Aorta (tissue), 5 donors: ENCODE measurements around the gene FKBP7. TPM values are rescaled to one million over a fixed set of nuclear protein-coding genes. Genes with fewer than 3 reads are reported as not detected.
A peak's percentile ranks its signal among the peaks of the same experiment; 100 is the strongest.

ENCODE experiments used
- ATAC-seq: fragments of 200-7000 bp; cut with Tn5 transposase; one replicate; pipeline ENCODE4 v1.9.1; 2022; ENCODE audit warnings: moderate library complexity; ENCODE audit not compliant: low FRiP score
- DNase-seq, 2 donors: peaks; one replicate each; pipeline ENCODE4 v3.0.0-alpha.2; 2020
- H3K27ac ChIP-seq, 2 donors: one replicate each; pipeline ENCODE4 v1.5.1; 2013; ENCODE audit warnings: low read length in 2 of 2, mild to moderate bottlenecking in 2 of 2, moderate library complexity in 2 of 2, control low read depth in 1 of 2, inconsistent platforms in 1 of 2, low read depth in 1 of 2
- H3K27me3 ChIP-seq, 2 donors: one replicate each; pipeline ENCODE4 v1.6.1; 2013; ENCODE audit warnings: control low read depth in 1 of 2, low read length in 1 of 2, mild to moderate bottlenecking in 1 of 2, moderate library complexity in 1 of 2; ENCODE audit not compliant: insufficient read depth in 2 of 2, control insufficient read depth in 1 of 2
- H3K36me3 ChIP-seq, 2 donors: one replicate each; pipeline ENCODE4 v1.6.1; 2013; ENCODE audit warnings: control low read depth in 1 of 2, low read length in 1 of 2, mild to moderate bottlenecking in 1 of 2; ENCODE audit not compliant: insufficient read depth in 2 of 2, control insufficient read depth in 1 of 2
- H3K4me1 ChIP-seq, 2 donors: one replicate each; pipeline ENCODE4 v1.6.1; 2013; ENCODE audit warnings: low read length in 2 of 2, control low read depth in 1 of 2, mild to moderate bottlenecking in 1 of 2, moderate library complexity in 1 of 2; ENCODE audit not compliant: insufficient read depth in 2 of 2, control insufficient read depth in 1 of 2
- H3K4me3 ChIP-seq, 2 donors: one replicate each; pipeline ENCODE4 v1.5.1; 2013; ENCODE audit warnings: low read length in 2 of 2, control low read depth in 1 of 2, mild to moderate bottlenecking in 1 of 2
- H3K9me3 ChIP-seq: one replicate; pipeline ENCODE4 v1.6.1; 2013; ENCODE audit warnings: mild to moderate bottlenecking, low read length; ENCODE audit not compliant: control insufficient read depth
- WGBS, 2 donors: extraction: QIAGEN DNeasy Blood & Tissue Kit; methylation state at CpG; one replicate each; pipeline ENCODE4 v1.1.7; 2013; 5-methylcytosine and 5-hydroxymethylcytosine counted together
- intact Hi-C, 2 donors: fragments of 100-400 bp; cut with DNase I; formaldehyde crosslinking; loops; one replicate each; pipeline versions ENCODE4 v1.14.2 to v1.15.0; 2022
- polyA plus RNA-seq, 2 donors: library from polyadenylated mRNA; stranded (reverse); fragments of 200-250 nt; gene quantifications; one replicate each; pipeline ENCODE4 v1.2.3, GENCODE V29; 2013
- total RNA-seq, 2 donors: library from RNA; stranded (reverse); fragmentation: NEBNext Ultra II Directional; extraction: Animal tissue kit (Norgen Biotek cat#: 25700); gene quantifications; one replicate each; pipeline ENCODE4 v1.2.1, GENCODE V29; 2021
- donor health status: healthy with polysubstance abuse.
- donor health status: Bipolar disorder and iron deficiency.
- donor health status: DM: no; HTN: no; CAD: no.
- donor health status: DM: no; HTN: no; CAD: no.
- donor health status: DM: yes; HTN: yes; CAD: no.

The FKBP7 gene
- total and polyA plus RNA-seq, 4 donors, result 12.8 to 41.5 (median 25.8) TPM

DNA sequence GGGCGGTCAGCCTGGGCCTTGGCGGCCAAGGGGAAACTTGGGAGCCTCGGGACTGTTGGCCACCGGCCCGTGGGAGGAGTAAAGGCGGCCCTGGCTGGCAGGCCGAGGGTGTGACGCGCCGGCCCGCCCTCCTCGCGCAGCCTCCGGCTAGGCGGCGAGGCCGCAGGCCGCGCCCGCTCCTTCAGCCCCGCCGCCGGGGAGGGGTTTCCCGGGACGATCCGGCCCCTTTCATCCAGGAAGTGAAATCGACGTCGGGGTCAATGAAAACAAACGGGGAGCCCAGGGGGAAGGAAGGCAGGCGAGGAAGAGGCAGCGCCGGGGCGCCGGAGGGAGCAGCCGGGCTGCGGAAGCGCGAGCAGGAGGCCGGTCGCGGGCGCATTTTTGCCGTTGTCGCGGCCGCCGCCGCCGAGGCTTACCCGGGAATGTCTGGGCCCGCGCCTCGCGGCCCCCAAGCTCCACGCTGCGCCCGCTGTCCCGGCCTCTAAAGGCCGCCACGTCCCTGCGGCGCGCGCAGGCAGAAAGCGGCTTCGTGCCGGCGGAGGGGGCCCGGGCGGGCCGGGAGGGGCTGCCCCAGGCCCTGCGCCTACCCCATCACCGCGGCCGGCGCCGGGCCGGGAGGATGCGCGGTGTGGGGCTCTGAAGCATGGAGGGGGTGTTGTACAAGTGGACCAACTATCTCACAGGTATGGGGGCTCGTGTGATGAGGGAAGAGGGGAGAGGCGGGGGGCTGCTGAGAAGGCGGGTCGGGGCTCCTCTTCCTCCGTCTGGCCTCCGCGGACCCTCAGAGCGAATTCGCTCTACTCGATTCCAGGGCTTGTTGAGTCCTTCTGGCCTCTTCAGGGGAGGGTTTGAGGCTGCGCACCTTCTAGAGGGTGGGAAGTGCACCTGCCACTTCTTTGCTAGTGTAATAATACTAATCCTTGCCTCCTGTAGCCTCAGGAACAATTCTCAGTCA lies 2.1 kb upstream of the FKBP7 start, which contains the start of gene PLEKHA3:
TSS of gene PLEKHA3 (plus strand) at position 231 of the 955 bp plus-strand sequence. CDS start at position 644, 413 bp downstream.
- Histone ChIP-seq H3K27me3 (no peaks in the 10 kb centered on the region), H3K4me1 (peaks cover 3 to 4% of the 10 kb centered on the region in 2 donors), H3K9me3 (no peaks in the 10 kb centered on the region), H3K4me3 (peak within 1 kb of the TSS; percentile 46 to 86), H3K27ac (peak within 1 kb of the TSS; percentile 49 to 60), H3K36me3 (no peaks in the 10 kb centered on the region)
- WGBS, 2 donors, result 1% methylated on average over 56 to 92 of the region's 92 CpGs
- DNase-seq (peak; percentile 99), ATAC-seq (peak; percentile 97)
- intact Hi-C loops, result loop anchor here in 1 of 2 donors (1.0 to 5.0 kb wide), 3 partner anchors 29 to 66 kb away; partner anchors contain the start of genes PJVK and PRKRA

DNA sequence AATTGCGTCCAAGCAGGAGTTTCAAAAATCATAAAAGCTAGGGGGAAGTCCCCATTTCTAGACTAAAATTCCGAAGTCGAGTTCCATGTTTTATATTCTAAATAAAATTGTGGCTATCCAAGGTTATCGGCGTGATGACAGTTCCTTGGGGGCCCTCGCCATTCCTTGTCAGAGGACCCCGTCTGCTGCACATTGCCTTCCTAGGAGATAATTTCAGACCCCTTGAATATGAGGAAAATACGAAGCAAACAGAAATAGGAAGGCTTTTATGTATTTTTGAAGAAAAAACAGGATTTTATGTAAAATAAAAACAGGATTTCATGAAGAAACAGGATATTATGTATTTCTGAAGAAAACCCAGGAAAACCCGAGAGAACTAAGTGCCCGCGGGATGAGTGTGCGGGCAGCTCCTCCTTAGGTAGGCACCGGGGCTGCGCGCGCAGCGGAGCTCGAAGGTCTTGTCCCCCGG lies 1.4 kb upstream of the FKBP7 start:
- H3K4me1 ChIP-seq, result peaks cover 3 to 4% of the 10 kb centered on the region in 2 donors
- H3K9me3 ChIP-seq, result no peaks in the 10 kb centered on the region
- H3K4me3 ChIP-seq, result peak overlapping the region in 1 of 2 donors; percentile 21
- H3K36me3 ChIP-seq, result no peaks in the 10 kb centered on the region
- DNase-seq (no peak), ATAC-seq (no peak)
- peak overlapping the region in 1 of 2 donors; percentile 60 for H3K27ac ChIP-seq
- no peaks in the 10 kb centered on the region for H3K27me3 ChIP-seq
- 20 to 22% methylated on average over 19 of the region's 19 CpGs for WGBS, 2 donors
- intact Hi-C loops, result loop anchor here (1.0 to 5.0 kb wide), 4 partner anchors 28 to 65 kb away; partner anchors contain the start of genes PJVK (in 1 of the 2) and PRKRA (in 1 of the 2)

- Histone ChIP-seq H3K4me3 (no peak overlapping the region), H3K4me1 (peaks cover 1 to 4% of the 10 kb centered on the region in 2 donors), H3K27me3 (no peaks in the 10 kb centered on the region), H3K27ac (peak overlapping the region in 1 of 2 donors; percentile 90), H3K36me3 (no peaks in the 10 kb centered on the region), H3K9me3 (no peaks in the 10 kb centered on the region)
- no peak for DNase-seq
- ATAC-seq, result no peak
- WGBS, 2 donors, result 66 to 68% methylated on average over 4 of the region's 4 CpGs
- intact Hi-C loops, result loop anchor here in 1 of 2 donors (2.0 kb wide), 1 partner anchor 30 kb away; no protein-coding TSS in a partner anchor
These were observed 846 bp upstream of the FKBP7 start for GRCh38 chr2:178479275-178479616.

DNA sequence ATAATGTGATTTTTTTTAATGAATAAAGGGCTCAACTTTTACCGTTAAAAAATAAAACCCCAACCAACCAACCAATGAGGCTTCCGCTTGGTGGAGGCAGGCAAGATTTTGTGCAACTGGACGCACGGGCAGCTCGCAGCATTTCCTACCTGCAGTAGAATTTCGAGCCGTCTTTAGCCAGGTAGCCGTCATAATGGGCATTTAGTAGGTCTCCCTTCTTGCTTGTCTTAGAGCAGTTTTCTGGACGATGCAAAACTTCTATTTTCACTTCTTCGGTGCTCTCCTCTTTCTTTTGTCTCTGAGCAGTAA lies 316 bp downstream of the FKBP7 start:
- WGBS, 2 donors, result 0 to 1% methylated on average over 10 of the region's 10 CpGs
- ATAC-seq (no peak), DNase-seq (no peak)
- intact Hi-C loops, result loop anchor here in 1 of 2 donors (2.0 kb wide), 1 partner anchor 29 kb away; no protein-coding TSS in a partner anchor
- Histone ChIP-seq H3K4me3 (peak overlapping the region; percentile 78 to 88), H3K4me1 (peaks cover 0 to 4% of the 10 kb centered on the region in 2 donors), H3K27ac (peak overlapping the region in 1 of 2 donors; percentile 90), H3K27me3 (no peaks in the 10 kb centered on the region), H3K36me3 (no peaks in the 10 kb centered on the region), H3K9me3 (no peaks in the 10 kb centered on the region)

- WGBS, 2 donors, result 3 to 4% methylated on average over 3 of the region's 3 CpGs
- Histone ChIP-seq H3K27ac (peak overlapping the region in 1 of 2 donors; percentile 90), H3K4me1 (peaks cover 0 to 4% of the 10 kb centered on the region in 2 donors), H3K9me3 (no peaks in the 10 kb centered on the region), H3K36me3 (no peaks in the 10 kb centered on the region), H3K27me3 (no peaks in the 10 kb centered on the region), H3K4me3 (peak overlapping the region; percentile 78 to 88)
- intact Hi-C loops, result loop anchor here in 1 of 2 donors (2.0 kb wide), 1 partner anchor 29 kb away; no protein-coding TSS in a partner anchor
- ATAC-seq, result no peak
- DNase-seq, result no peak
These were observed 814 bp downstream of the FKBP7 start for GRCh38 chr2:178477443-178478129.

- no peak overlapping the region for H3K27ac ChIP-seq
- H3K4me1 ChIP-seq, result peaks cover 0 to 3% of the 10 kb centered on the region in 2 donors
- DNase-seq (no peak), ATAC-seq (no peak)
- no peak overlapping the region for H3K4me3 ChIP-seq
- H3K27me3 ChIP-seq, result no peaks in the 10 kb centered on the region
- no peaks in the 10 kb centered on the region for H3K9me3 ChIP-seq
- no peaks in the 10 kb centered on the region for H3K36me3 ChIP-seq
- intact Hi-C loops, result no loop called here
These were observed 1.9 kb downstream of the FKBP7 start for GRCh38 chr2:178476477-178476876.

DNA sequence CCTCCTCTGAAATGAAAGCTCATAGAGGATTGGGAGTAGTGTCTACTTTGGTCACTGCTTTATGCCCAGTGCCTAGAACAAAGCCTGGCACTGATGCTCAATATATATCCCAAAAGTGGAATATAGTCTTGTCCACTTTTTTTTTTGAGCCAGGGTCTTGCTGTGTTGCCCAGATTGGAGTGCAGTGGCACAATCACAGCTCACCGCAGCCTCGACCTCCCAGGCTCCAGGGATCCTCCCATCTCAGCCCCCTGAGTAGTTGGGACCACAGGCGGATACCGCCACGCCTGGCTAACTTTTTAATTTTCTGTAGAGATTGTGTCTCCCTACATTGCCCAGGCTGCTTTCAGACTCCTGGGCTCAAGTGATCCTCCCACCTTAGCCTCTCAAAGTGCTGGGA lies 3.8 kb downstream of the FKBP7 start:
- intact Hi-C loops, result no loop called here
- ATAC-seq, result no peak
- H3K27ac ChIP-seq, result no peak overlapping the region

GRCh38 chr2:178473931-178474330 lies 4.5 kb downstream of the FKBP7 start:
- ATAC-seq, result no peak

More for the DNA sequence above, 3.8 kb downstream of the FKBP7 start:
- Histone ChIP-seq H3K36me3 (no peaks in the 10 kb centered on the region), H3K4me1 (no peaks in the 10 kb centered on the region), H3K9me3 (no peaks in the 10 kb centered on the region), H3K27me3 (no peaks in the 10 kb centered on the region), H3K4me3 (no peak overlapping the region)
- WGBS, 2 donors, result 96 to 99% methylated on average over 5 of the region's 5 CpGs
- no peak for DNase-seq

More at GRCh38 chr2:178473931-178474330, 4.5 kb downstream of the FKBP7 start:
- intact Hi-C loops, result no loop called here
- no peak for DNase-seq
- 37 to 42% methylated on average over 4 of the region's 4 CpGs for WGBS, 2 donors
- no peaks in the 10 kb centered on the region for H3K4me1 ChIP-seq
- no peak overlapping the region for H3K4me3 ChIP-seq
- no peaks in the 10 kb centered on the region for H3K27me3 ChIP-seq
- H3K9me3 ChIP-seq, result no peaks in the 10 kb centered on the region
- H3K27ac ChIP-seq, result no peak overlapping the region
- H3K36me3 ChIP-seq, result no peaks in the 10 kb centered on the region
